BLaER1 treated with 17β-estradiol and CSF1 and Interleukin-3, amounts not matched to agents 10 nM and 100 nM (cell line): ENCODE data around the gene RHBDL3.
A peak's percentile ranks its signal among the peaks of the same experiment; 100 is the strongest.

ENCODE experiments used
- H3K27ac ChIP-seq, 11 experiments: shearing (Covaris generic); formaldehyde crosslinking; 2 replicates each; pipeline ENCODE4 v1.8.1; 2022
- H3K27me3 ChIP-seq, 11 experiments: shearing (Covaris generic); formaldehyde crosslinking; 2 replicates each; pipeline ENCODE4 v1.8.1; 2022
- H3K36me3 ChIP-seq, 11 experiments: shearing (Covaris generic); formaldehyde crosslinking; 2 replicates each; pipeline ENCODE4 v1.8.1; 2022
- H3K4me1 ChIP-seq, 10 experiments: shearing (Covaris generic); formaldehyde crosslinking; 2 replicates each; pipeline ENCODE4 v1.8.1; 2022
- H3K4me2 ChIP-seq, 11 experiments: shearing (Covaris generic); formaldehyde crosslinking; 2 replicates each; pipeline ENCODE4 v1.8.1; 2022
- H3K4me3 ChIP-seq, 10 experiments: shearing (Covaris generic); formaldehyde crosslinking; 2 replicates each; pipeline ENCODE4 v1.8.1; 2022
- H3K9ac ChIP-seq, 11 experiments: shearing (Covaris generic); formaldehyde crosslinking; 2 replicates each; pipeline ENCODE4 v1.8.1; 2022
- H3K9me3 ChIP-seq, 11 experiments: shearing (Covaris generic); formaldehyde crosslinking; replicated peaks in 1 of 11; 2 replicates each; pipeline ENCODE4 v1.8.1; 2022
- H4K20me1 ChIP-seq, 11 experiments: shearing (Covaris generic); formaldehyde crosslinking; 2 replicates each; pipeline ENCODE4 v1.8.1; 2022
- Cebpa-rat ChIP-seq, 11 experiments: shearing (Covaris generic); IDR thresholded peaks; 2 replicates each; pipeline ENCODE4 v1.8.1; 2022

The RHBDL3 gene

DNA sequence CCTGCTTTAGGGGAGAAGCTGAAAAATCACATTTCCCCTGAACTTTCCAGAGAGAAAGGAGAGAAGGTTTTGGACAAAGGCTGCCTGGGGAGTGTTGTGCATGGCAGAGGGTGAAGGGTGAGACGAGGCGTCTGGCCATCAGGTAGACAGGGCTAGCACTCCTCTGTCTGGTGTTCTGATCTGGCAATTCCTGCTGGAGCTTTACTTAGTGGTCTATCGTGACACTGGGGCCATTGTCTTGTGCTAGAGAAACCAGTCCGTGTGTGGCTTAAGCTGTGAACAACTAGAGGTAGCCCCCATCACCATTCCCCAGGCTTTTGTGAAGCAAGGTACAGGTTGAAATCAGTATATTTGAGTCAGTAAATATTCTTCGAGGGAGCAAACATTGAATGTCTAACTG is 8.5 kb downstream of the RHBDL3 start:
- H3K36me3 ChIP-seq = no peaks in the 10 kb centered on the region
- no peaks in the 10 kb centered on the region for H3K9me3 ChIP-seq
- H3K27ac ChIP-seq = no peak overlapping the region
- H3K4me2 ChIP-seq = peak overlapping the region in 6 of 11 experiments; percentile 87 to 98 (median 94); a peak in 7 of 22 replicates
- H3K4me1 ChIP-seq = peaks cover 24 to 45% (median 36%) of the 10 kb centered on the region in 10 experiments
- H3K27me3 ChIP-seq = peaks cover 18 to 33% (median 22%) of the 10 kb centered on the region in 11 experiments
- no peak overlapping the region for H3K9ac ChIP-seq
- no peak for TF ChIP-seq Cebpa-rat (IDR thresholded peaks at IDR 0.05)
- H3K4me3 ChIP-seq = no peak overlapping the region
- H4K20me1 ChIP-seq = peaks cover 0 to 42% (median 0%) of the 10 kb centered on the region in 11 experiments; a peak in 7 of 22 replicates

DNA sequence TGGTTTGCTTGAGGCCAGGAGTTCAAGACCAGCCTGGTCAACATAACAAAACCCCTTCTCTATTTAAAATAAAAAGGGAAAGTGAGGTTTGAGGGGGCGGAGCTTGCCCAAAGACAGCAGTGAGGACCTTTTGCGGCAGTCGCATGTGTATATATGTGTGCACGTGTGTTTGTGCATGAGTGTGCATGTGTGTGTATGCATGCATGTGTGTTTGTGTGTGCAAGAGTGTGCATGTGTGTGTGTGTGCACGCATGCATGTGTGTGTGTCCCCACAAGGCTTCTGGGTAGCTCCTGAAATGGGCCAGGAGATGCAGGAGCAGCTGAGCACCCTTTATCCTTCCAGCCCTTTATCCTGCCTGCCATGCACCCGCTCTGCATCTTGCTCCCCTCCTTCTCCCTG is 9.0 kb downstream of the RHBDL3 start:
- Histone ChIP-seq H3K9me3 (no peaks in the 10 kb centered on the region), H3K27me3 (peaks cover 13 to 27% (median 17%) of the 10 kb centered on the region in 11 experiments), H3K27ac (peak overlapping the region in 1 of 11 experiments; percentile 72; a peak in 1 of 22 replicates), H3K4me2 (peak overlapping the region; percentile 76 to 98 (median 87)), H4K20me1 (peaks cover 0 to 38% (median 0%) of the 10 kb centered on the region in 11 experiments; a peak in 7 of 22 replicates), H3K9ac (no peak overlapping the region), H3K4me1 (peaks cover 24 to 45% (median 36%) of the 10 kb centered on the region in 10 experiments), H3K4me3 (no peak overlapping the region), H3K36me3 (no peaks in the 10 kb centered on the region)
- TF ChIP-seq Cebpa-rat (IDR thresholded peaks at IDR 0.05) = no peak

DNA sequence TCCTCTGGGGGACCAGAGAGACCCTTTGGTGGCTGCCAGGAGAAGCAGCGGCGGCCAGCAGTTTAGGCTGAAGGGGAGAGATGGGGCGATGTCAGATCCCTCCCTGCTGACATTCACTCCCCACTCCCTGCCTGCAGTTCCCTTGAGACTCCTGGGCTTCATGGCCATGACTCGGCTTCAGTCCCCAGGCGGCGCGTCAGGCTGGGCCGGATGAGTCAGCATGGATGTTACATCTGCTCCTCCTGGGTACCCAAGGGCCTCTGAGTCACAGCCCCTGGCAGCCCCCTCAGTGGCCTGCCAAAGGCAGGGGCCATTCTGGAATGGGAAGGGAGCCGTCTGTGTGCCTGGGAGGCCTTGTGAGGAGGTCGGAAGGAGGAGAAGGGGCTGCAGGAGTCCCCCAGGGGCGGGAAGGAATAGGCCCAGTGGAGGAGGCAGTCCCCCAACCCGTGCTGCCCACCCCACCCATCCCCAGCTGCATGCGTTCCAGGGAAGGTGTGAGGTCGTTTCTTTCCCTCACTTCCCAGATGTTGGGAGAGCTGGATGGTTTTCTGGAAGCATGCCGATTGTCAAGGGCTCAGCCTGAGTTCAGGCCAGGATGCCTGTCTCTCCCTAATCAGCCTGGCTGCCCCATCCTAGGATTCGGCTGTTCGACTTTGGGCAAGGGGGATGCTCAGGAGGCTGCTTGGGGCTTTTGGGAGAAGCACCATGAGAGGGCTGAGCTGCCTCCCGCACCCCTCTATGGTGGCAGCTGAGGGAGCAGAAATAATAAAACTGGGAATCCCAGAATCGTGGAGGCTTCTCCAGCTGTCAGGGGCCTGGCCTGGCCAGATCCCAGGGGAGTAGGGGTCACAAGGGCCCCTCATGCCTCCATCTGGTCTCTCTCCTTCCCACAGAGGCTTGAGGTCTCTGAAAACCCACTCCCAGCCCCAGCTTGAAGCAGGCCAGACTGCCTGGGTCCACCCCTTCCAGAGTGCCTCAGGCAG is 9.7 kb downstream of the RHBDL3 start:
- Histone ChIP-seq H3K4me2 (peak overlapping the region; percentile 76 to 98 (median 87)), H3K27me3 (peaks cover 6 to 20% (median 9%) of the 10 kb centered on the region in 11 experiments; a peak in 21 of 22 replicates)

DNA sequence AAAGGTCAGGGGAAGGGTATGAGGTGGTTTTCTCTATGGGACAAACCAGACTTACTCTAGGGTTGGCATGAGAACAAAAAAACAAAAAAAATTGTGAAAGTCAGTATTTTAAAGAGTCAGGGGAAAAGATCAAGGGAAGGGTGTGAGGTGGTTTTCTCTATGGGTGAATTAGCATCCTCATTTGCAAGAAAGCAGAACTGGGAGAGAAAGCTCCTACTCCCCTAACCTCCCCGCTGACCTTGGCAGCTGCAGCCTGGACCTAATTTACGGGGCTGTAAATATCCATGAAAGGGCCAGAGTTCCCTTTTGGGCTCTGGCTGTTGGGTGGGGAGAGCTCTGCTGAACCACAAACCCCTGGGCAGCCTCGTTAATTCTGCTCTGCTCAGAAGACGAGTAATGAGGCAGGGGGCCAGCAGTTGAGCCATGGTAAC is 10.6 kb downstream of the RHBDL3 start:
- Histone ChIP-seq H3K9me3 (no peaks in the 10 kb centered on the region), H3K36me3 (no peaks in the 10 kb centered on the region), H3K4me2 (peak overlapping the region; percentile 76 to 98 (median 87)), H3K9ac (peak overlapping the region in 8 of 11 experiments; percentile 20 to 58 (median 46); a peak in 11 of 22 replicates), H3K27me3 (peaks cover 0 to 13% (median 2%) of the 10 kb centered on the region in 11 experiments; a peak in 5 of 22 replicates), H4K20me1 (peaks cover 0 to 33% (median 0%) of the 10 kb centered on the region in 11 experiments; a peak in 7 of 22 replicates), H3K4me3 (no peak overlapping the region), H3K27ac (peak overlapping the region in 9 of 11 experiments; percentile 50 to 75 (median 69); a peak in 17 of 22 replicates), H3K4me1 (peaks cover 24 to 45% (median 36%) of the 10 kb centered on the region in 10 experiments)
- TF ChIP-seq Cebpa-rat (IDR thresholded peaks at IDR 0.05) = no peak

More for the DNA sequence above, 9.7 kb downstream of the RHBDL3 start:
- H3K27ac ChIP-seq = peak overlapping the region in 9 of 11 experiments; percentile 50 to 75 (median 69); a peak in 18 of 22 replicates
- peak overlapping the region in 9 of 11 experiments; percentile 20 to 58 (median 42); a peak in 17 of 22 replicates for H3K9ac ChIP-seq
- H3K4me1 ChIP-seq = peaks cover 24 to 45% (median 36%) of the 10 kb centered on the region in 10 experiments
- TF ChIP-seq Cebpa-rat (IDR thresholded peaks at IDR 0.05) = no peak
- peak overlapping the region in 2 of 10 experiments; percentile 13 to 38; a peak in 2 of 20 replicates for H3K4me3 ChIP-seq
- no peaks in the 10 kb centered on the region for H3K9me3 ChIP-seq
- no peaks in the 10 kb centered on the region for H3K36me3 ChIP-seq
- H4K20me1 ChIP-seq = peaks cover 0 to 35% (median 0%) of the 10 kb centered on the region in 11 experiments; a peak in 7 of 22 replicates

DNA sequence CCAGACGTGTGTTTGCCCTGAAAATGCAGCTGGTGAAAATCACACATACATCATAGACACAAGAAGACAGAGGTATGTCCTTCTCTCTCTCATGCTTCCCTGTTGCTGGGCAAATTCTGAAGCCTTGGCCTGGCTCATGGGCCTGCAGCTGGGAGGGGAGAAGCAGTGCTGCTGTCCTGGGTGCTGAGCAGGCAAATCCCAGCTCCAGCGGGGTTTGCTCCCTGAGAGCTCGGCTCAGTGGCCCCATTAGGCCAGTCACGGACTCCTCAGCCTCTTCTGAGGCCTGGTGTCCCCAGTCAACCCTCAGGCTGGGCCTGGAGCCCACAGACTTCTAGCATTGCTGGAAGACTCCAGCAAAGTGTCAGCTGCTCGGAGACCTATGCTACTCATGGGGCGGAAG is 11.7 kb downstream of the RHBDL3 start:
- H3K4me3 ChIP-seq = no peak overlapping the region
- no peak overlapping the region for H3K9ac ChIP-seq
- H3K4me2 ChIP-seq = peak overlapping the region in 10 of 11 experiments; percentile 22 to 98 (median 89); a peak in 19 of 22 replicates
- H3K36me3 ChIP-seq = no peaks in the 10 kb centered on the region
- H4K20me1 ChIP-seq = peaks cover 0 to 32% (median 0%) of the 10 kb centered on the region in 11 experiments; a peak in 7 of 22 replicates
- no peak for TF ChIP-seq Cebpa-rat (IDR thresholded peaks at IDR 0.05)
- peaks cover 24 to 45% (median 36%) of the 10 kb centered on the region in 10 experiments for H3K4me1 ChIP-seq
- peaks cover 0 to 10% (median 0%) of the 10 kb centered on the region in 11 experiments; a peak in 2 of 22 replicates for H3K27me3 ChIP-seq
- no peaks in the 10 kb centered on the region for H3K9me3 ChIP-seq
- H3K27ac ChIP-seq = peak overlapping the region in 4 of 11 experiments; percentile 4 to 75 (median 70); a peak in 5 of 22 replicates

DNA sequence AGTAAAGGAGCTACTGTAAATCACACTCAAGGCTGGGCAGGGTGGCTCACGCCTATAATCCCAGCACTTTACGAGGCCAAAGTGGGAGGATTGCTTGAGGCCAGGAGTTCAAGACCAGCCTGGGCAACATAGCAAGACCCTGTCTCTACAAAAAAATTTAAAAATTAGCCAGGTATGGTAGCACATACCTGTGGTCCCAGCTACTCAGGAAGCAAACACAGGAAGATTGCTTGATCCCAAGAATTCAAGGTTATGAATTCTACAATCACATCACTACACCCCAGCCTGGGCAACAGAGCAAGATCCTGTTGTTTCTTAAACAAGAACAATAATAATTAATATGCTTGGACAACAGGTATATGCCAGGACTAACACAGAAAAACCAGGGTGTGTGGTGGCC is 13.2 kb downstream of the RHBDL3 start:
- Histone ChIP-seq H3K27me3 (peaks cover 0 to 6% (median 0%) of the 10 kb centered on the region in 11 experiments; a peak in 2 of 22 replicates), H3K4me3 (no peak overlapping the region), H4K20me1 (peaks cover 0 to 32% (median 0%) of the 10 kb centered on the region in 11 experiments; a peak in 5 of 22 replicates), H3K36me3 (no peaks in the 10 kb centered on the region), H3K9ac (no peak overlapping the region), H3K4me2 (no peak overlapping the region), H3K9me3 (no peaks in the 10 kb centered on the region), H3K27ac (no peak overlapping the region), H3K4me1 (peaks cover 28 to 46% (median 44%) of the 10 kb centered on the region in 10 experiments)
- no peak for TF ChIP-seq Cebpa-rat (IDR thresholded peaks at IDR 0.05)

DNA sequence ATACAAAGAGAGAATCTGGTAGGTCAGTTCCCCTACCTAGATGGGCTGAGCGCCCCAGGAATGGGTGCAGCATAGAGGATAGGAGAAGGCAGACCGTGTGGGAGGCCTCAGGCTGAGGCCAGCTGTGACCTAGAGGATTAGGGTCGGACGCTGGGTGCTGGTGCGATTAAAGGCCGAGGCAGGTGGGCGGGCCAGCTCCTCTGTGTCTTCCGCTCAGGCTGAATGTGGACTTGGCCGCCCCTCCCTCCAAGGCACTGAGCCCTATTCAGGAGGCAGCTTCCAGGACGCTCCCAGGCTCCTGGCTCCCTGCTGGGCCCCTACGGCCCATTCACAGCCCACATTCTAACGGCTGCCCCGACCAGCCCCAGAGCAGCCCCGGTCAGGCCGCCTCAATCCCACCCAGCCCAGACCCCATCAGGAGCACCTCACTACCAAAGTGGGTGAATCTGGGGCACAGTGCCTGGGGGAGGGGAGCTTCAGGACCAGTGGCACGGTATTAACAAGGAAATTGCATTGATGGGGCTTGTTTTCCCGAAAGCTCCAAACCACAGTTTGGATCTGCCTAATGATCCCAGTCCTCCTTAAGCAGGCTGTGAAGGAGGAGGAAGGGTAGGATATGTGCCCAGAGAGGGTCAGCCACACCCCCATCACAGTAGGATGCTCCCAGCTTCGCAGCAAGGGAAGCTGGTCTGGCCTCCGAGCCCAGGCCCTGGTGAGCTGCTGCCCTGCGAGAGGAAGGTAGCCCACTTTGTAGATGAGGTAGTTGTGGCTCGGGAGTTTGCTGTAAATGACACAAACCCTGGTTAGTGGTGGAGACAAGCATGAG is 14.5 kb downstream of the RHBDL3 start:
- TF ChIP-seq Cebpa-rat (IDR thresholded peaks at IDR 0.05) = no peak
- peaks cover 0 to 13% (median 0%) of the 10 kb centered on the region in 11 experiments; a peak in 4 of 22 replicates for H3K27me3 ChIP-seq
- no peak overlapping the region for H3K27ac ChIP-seq
- H3K4me2 ChIP-seq = no peak overlapping the region
- no peak overlapping the region for H3K4me3 ChIP-seq
- H4K20me1 ChIP-seq = peaks cover 0 to 29% (median 0%) of the 10 kb centered on the region in 11 experiments; a peak in 5 of 22 replicates
- H3K9me3 ChIP-seq = no peaks in the 10 kb centered on the region
- no peaks in the 10 kb centered on the region for H3K36me3 ChIP-seq
- H3K4me1 ChIP-seq = peaks cover 27 to 50% (median 45%) of the 10 kb centered on the region in 10 experiments
- H3K9ac ChIP-seq = no peak overlapping the region

DNA sequence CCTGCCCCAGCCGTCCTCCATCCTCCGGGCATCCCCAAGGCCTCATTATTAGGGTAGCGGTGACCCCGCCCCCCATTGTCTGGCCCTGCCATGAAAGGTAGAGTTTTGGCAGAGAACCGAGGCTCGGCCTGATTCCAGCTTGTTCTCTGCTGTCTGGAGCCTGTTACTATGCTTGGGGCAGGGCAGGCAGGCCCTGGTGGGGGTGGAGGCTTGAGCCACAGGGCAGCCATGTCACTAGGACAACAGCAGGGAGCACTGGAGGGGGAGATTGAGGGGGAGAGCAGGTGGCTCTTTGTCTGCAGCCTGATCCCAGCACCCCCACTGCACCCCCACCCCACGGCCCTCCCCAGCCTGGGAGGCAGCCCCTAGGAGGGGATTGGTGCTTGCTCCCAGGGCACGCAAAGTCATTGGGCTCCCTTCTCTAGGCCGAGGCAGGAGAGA is 15.4 kb downstream of the RHBDL3 start:
- Histone ChIP-seq H3K27ac (no peak overlapping the region), H3K4me2 (no peak overlapping the region), H4K20me1 (peaks cover 0 to 20% (median 0%) of the 10 kb centered on the region in 11 experiments; a peak in 4 of 22 replicates), H3K9me3 (no peaks in the 10 kb centered on the region), H3K9ac (no peak overlapping the region), H3K4me3 (no peak overlapping the region), H3K4me1 (peaks cover 23 to 50% (median 45%) of the 10 kb centered on the region in 10 experiments), H3K27me3 (peaks cover 0 to 16% (median 0%) of the 10 kb centered on the region in 11 experiments; a peak in 4 of 22 replicates), H3K36me3 (no peaks in the 10 kb centered on the region)
- TF ChIP-seq Cebpa-rat (IDR thresholded peaks at IDR 0.05) = no peak
